GM18858 (cell line): Measurements from ENCODE around the gene ERBB4.
"Not testable (repeated sequence)": the region's sequence is repeated elsewhere in the genome, so short reads cannot be mapped to it uniquely, and the experiment has no call there.

Source experiments
- ATAC-seq: cut with Tn5 transposase; IDR thresholded peaks from one replicate; pipeline ENCODE4 v1.9.1; 2021; ENCODE audit not compliant: unreplicated experiment

The ERBB4 gene

GRCh38 chr2:212530373-212530772, 8.2 kb downstream of the ERBB4 start:
- no peak for ATAC-seq

GRCh38 chr2:212528106-212528856, 10.3 kb downstream of the ERBB4 start:
- no peak for ATAC-seq

GRCh38 chr2:212526059-212526458, 12.5 kb downstream of the ERBB4 start:
- no peak for ATAC-seq

DNA sequence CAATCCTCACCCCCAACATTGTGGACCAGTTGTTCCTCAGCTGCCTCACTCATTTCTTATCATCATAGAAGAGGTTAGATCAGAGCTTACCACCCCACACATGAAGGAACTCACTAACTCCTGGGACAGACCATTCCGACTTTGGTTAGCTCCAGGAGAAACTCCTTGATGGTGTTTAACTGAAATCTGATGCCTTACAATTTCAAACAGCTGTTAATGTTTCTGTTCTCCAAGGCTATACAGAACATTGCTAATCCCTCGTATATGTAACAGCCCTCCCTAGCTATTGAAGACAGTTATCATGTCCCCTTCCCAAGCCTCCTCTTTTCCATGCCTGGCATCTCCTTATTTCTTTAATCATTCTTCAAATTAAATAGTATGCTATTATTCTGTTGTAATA, 14.8 kb downstream of the ERBB4 start:
- ATAC-seq, result no peak

DNA sequence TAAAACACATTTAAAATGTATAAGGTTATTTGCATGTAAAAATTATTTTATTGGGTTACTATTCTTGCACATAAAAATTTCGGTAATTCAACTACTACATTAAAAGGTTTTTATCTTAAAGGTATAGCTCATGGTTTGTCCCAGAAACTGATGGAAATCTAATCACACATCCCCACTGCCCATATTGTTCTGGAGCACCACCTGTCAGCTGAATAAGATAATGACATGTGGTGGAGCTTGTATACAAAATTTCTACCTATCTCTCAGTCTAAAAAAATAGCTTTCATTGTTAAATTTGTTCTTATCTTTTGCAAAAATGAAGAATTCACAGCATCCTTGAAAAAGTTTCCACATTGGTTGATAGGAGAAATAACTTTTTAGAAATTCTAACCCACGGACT, 18.3 kb downstream of the ERBB4 start:
- no peak for ATAC-seq

DNA sequence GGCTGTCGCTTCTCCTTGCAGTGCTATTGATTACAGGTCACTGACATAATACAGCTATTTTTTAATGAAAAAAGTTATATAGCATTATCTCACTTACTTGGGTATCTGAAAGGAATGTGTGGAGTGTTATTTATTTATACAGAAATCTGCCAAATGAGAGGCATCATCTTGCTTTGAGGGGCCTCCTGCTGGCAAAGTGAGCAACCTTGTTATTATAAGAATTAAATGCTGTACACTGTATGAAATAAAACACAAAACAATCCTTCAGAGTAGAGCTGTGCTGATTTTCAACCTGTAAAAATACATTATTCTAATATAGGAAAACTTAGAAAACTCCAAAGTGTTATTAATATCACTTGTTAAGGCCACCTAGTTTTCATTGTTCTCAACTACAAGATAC, 20.9 kb downstream of the ERBB4 start:
- ATAC-seq, result no peak

- peak; percentile 78 for ATAC-seq
Measured at GRCh38 chr2:212505586-212505985, 33.0 kb downstream of the ERBB4 start.

GRCh38 chr2:212495046-212495445, 43.6 kb downstream of the ERBB4 start:
- ATAC-seq, result no peak

DNA sequence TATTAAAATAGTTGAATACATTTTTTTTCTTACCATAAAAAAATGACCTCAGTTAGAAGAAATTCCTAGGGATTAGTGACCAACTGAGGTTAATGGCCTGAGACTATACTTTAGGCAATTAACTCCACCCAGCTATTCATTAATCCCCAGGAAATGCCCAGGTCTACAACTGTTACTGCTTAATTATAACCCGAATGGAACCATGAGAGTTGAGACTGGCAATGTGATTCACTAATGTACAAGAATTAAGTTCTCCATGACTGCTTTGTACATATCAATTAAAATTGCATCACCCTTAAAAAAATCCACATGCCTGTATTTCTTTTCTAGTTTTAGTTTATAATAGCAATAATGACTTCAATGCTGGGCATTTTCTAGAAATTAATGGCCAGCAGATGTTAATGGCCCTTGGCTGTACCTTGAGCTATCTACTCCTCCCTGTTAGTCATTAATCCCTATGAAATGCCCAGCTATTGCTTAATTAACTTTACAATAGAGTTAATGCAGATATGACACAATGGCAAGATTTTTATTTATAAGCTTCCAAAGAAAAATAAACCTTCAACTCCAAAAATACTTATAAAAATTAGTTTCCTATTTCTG, 44.1 kb downstream of the ERBB4 start:
- ATAC-seq, result no peak

DNA sequence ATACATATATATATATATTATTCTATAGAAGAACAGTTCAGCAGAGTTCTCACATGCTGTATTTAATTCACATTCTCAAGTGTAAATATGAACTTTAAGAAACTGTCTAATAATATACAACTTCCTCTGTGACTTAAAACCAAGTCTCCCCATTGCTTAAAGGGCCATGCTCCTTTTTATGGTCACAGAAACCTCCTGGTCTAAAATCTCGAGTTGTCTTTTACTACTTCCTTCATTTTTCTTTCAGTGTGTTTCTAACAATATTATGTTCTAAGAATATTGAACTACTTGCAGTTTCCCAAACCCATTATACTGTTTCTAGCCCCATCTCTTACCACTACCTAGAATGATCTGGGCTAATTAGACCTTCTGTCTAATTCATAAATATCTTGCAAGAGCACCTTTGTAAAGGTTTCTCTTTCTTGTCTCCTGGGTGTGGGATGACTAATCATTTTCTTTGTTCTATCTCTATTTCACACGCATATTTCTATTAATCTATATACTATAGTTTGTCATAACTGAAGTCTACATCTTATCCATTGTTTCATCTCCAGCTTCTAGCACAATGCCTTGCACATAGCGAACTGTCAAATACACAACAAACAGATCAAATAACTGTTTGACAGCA, 48.8 kb downstream of the ERBB4 start:
- ATAC-seq, result peak; percentile 68

- no peak for ATAC-seq
Measured at GRCh38 chr2:212488611-212489010, 50.0 kb downstream of the ERBB4 start.

- no peak for ATAC-seq
Measured at GRCh38 chr2:212484563-212485080, 54.0 kb downstream of the ERBB4 start.

- no peak for ATAC-seq
Measured at GRCh38 chr2:212480447-212480846, 58.2 kb downstream of the ERBB4 start.

DNA sequence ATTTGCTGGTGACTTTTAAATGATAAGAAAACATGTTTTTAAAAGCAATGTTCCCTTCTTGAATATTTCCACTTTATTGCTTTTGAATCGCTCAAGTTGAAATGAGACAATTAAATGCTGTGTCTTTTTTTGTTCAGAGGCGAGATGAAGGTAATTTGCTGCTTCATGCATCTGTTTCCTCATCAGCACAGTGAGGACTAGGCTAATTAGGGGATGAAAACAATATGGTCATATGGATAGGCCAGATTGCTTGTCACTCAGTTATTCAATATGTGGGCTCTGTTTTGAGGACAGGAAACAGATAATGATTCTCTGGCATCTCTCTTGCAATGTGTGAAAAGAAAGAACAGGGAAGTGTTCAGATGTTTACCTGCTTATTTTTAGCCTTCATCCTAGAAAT, 61.0 kb downstream of the ERBB4 start:
- ATAC-seq, result no peak

DNA sequence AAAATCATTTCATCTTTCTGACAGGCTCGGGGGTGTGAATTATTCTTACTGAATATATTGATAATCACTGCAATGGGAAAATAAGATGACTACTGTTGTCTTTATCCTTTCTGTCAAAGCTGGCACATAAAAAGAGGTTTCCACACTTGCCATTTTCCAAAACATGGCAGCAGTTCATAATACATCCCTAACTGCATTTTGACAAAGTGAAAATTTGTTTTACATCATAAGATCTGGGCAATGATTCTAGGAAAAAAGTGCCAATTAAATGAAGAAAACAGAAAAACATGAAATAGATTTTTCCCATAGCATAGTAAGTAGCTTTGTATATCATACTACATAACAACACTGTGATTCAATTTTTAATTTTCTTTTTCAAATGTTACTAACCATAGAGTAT, 65.4 kb downstream of the ERBB4 start:
- ATAC-seq, result no peak

DNA sequence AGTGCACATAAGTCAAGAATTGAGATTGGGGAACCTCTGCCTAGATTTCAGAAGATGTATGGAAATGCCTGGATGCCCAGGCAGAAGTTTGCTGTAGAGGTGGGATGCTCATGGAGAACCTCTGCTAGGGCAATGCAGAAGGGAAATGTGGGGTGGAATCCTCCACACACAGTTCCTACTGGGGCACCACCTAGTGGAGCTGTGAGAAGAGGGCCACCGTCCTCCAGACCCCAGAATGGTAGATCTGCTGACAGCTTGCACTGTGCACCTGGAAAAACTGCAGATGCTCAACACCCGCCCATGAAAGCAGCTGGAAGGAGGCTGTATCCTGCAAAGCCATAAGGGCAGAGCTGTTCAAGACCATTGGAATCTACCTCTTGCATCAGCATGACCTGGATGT, 71.1 kb downstream of the ERBB4 start:
- ATAC-seq, result not testable (repeated sequence)

DNA sequence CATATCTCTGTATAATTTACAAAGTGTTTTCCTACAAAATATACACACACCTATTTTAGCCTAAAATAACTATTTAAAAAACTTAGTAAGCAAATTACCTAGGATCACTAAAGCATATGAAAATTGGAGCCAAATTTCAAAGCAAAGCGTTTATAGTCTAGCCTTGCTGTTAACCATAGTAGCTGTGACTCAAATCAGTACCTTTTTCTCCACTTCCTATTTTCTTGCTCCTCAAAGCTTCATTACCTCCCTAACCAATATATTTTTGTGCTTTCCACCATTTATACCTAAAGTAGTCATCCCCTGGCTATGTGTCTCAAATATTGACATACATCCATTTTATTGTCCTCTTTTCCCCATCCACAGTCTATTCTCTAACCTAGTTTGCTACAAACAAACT, 73.1 kb downstream of the ERBB4 start:
- ATAC-seq, result peak; percentile 54

GRCh38 chr2:212461708-212462107, 76.9 kb downstream of the ERBB4 start:
- not testable (repeated sequence) for ATAC-seq

- no peak for ATAC-seq
Measured at GRCh38 chr2:212454149-212454548, 84.5 kb downstream of the ERBB4 start.

GRCh38 chr2:212451786-212452231, 86.8 kb downstream of the ERBB4 start:
- no peak for ATAC-seq

DNA sequence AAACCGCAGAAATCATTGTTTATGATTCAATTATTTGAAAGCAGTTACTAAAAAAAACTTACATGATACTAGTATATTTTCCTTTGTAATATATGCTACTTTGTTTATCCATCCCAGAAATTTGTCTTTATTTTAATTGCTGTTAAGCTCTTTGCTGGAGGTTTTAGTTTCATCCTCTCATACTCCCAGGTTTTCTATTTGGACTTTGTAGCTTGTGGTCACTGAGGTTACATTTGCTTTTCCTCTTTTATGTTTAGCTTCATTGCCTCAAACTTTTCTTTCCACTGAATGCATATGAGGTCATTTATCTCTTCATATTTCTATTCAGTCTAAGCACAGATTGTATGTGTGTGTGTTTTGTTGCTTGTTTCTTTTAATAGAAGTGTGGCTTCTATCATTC, 89.9 kb downstream of the ERBB4 start:
- ATAC-seq, result no peak

- ATAC-seq, result no peak
Measured at GRCh38 chr2:212441821-212442220, 96.8 kb downstream of the ERBB4 start.
